Activated CD8-positive, alpha-beta memory T cell treated with anti-CD3 and anti-CD28 coated beads, Interleukin-2, amount 50 U/mL, for 24 hours (primary cell): ENCODE results near the gene RAB44.
"Not testable (repeated sequence)": the region's sequence is repeated elsewhere in the genome, so short reads cannot be mapped to it uniquely, and the experiment has no call there.

ENCODE experiments used
- DNase-seq: peaks from one replicate; pipeline ENCODE4 v3.0.0-alpha.2; 2020; ENCODE audit errors: extremely low read depth

RAB44 gene

DNA sequence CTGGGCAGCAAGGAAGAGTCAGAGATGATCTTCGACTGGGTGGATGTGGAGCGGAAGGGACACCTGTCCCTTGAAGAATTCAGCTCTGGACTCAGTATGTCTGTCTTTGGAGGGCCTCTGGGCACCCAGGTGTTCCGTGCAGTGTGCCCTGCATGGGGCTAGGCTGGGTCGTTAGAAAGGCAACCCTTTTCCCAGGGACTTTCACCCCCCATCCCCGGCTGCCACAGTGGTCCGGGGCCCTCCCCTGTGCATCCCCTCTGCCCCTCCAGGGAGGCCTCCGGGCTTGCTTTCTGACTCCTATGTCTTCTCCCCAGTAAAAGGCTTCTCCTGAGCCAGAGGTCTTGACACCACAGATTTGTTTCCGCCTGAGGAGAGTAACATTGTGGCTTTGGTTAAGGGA, 16.2 kb downstream of the RAB44 start:
- DNase-seq = no peak

DNA sequence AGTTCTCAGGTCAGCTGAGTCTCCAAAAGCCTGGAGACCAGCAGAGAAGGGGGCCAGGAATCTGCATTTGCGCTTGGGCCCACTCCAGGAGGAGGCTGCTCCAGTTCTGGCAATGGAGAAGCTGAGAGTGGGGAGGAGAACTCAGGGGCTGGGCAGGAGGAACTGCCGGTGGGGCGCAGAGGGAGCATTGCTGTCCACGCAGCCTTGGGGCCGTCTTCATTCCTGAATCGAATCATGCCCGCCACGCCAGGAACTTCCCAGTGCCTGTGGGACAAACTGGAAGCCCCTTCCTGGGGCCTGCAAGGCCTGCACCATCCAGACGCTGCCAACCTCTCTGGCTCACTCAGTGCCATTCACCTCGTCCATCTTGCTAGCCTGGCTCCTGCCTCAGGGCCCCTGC, 16.9 kb downstream of the RAB44 start:
- DNase-seq = no peak

DNA sequence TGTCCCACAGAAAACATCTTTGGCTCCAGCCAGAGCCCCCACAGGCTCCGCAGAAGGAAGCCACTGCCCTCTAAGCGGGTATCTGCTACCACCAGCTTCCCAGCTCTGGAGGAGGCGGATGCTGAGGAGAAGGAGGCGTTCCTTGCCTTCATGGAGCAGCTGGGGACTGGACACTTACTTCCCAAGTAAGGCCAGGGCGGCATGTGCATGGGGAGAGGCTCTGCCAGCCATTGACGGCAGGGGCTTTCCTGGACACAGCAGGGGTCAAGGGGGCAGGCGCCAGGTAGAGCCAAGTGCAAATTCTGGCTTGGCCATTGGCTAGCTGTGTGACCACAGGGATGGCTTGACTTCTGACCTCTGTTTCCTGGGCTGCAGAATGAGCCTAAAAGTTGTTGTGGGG, 17.8 kb downstream of the RAB44 start:
- DNase-seq = no peak

DNA sequence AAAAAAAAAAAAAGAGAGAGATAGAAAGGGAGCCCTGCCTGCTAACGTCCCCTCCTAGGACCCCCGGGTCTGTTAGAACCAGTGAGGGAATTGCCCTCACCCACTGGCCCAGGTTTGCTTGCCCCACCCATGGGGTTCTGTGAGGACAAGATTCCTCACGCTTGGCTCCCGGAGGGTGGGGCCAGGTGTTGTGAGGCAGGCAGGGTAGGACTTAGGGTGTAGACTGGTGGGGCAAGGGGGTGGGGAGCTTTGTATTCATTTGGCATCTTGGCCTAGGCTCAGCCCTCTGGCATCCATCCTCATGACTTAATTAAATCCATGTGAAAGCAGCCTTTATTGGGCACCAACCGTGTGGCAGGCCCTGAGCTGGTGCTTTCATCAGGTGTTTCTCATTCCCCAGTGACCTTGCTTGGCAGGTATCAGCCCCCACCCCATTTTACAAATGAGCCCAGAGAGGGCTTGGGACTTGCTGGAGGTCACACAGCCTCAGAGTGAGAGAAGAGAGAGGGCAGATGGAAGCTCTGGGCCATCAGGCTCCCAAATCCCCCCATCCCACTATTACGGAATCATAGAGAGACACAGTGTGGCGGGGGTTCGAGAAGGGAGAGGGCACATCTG, 19.0 kb downstream of the RAB44 start:
- no peak for DNase-seq

DNA sequence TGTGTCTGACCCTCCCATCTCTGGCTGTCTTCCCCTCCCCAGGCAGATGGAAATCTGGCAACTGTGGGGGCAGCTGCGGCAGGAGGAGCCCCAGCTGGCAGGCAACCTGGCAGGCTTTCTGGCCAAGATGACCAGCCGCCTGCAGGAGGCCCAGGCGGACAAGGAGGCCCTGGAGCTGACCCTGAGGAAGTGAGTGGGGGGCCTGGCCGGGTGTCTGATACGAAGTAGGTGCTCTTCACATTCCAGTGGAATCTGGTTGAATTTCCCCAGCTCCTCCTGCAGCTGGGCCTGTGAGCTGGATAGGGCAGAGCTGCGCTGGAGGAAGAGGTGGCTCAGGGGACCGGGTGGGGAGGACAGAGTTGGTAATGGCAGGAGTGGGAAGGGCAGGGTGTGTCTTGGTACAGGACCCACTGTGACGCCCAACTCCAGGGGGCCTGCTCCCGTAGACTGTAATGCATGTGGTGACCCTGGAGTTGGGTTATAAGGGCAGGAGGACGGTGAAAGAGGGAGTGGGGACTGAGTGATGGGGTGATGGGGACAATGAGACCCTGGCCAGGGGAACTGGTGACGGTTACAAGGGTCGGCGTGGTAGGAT, 19.7 kb downstream of the RAB44 start:
- no peak for DNase-seq

DNA sequence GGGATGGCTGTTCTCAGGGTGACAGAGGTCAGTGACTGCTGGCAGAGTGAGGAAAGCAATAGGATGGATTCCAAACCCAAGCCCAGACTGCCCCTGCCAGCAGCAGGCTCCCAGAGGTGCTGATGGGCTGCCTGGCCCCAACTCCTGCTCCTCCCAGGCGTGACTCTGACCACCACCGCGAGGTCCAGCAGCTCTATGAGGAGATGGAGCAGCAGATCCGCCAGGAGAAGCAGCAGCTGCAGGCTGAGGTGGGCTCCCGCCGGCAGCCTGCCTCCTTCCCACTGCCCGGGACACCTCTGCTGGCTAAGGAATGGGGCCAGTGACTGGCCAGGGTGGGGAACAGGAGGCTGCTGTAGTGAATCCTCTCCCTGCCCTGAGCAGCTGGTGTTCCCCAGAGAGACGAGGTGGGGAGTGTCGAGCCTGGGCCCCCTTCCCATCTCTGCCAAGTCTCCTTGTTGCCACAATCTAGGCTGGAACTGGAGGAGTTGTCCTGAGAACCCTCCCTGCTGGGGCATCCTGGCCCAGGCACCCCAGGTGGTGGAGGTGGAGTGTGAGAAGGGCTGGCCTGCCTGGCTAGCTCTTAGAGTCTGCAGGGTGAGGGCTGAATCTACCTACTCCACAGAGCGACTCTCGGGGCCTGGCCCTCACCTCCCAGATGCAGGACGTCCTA, 20.4 kb downstream of the RAB44 start:
- DNase-seq = no peak

DNA sequence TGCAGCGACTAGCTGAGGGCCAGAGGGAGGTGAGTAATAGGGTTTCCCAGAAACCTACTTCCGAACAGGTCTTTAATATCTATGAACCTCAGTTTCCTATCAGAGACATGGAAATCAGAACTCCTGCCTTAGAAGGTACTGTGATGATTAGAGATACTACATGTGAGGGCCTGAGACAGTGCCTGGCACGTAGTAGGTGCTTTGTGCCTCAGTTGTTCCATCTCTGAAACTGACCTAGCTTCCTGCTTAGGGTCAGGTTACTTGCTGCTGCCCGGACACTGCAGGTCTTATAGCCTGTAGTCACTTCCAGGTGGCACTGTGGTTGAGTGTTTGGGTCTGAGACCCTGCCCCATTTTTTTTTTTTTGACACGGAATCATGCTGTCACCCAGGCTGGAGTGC, 20.9 kb downstream of the RAB44 start:
- no peak for DNase-seq

DNA sequence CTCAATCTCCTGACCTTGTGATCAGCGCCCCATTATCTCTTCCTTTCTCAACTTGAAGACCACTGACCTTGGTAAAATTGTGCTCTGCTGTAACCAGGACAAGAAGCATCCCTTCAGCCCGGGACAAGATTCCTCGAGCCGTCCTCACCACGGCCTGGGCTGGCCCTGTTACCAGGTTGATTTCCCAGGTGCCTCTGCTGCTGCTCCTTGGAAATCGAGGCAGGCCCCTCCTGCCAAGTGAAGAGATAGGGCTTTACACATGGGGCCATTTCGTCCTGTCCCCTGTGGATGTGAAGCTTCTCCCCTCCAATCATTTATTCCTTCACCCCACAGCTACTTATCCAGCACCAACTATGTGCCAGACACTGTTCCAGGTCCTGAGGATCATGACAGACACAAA, 21.5 kb downstream of the RAB44 start:
- DNase-seq = no peak

DNA sequence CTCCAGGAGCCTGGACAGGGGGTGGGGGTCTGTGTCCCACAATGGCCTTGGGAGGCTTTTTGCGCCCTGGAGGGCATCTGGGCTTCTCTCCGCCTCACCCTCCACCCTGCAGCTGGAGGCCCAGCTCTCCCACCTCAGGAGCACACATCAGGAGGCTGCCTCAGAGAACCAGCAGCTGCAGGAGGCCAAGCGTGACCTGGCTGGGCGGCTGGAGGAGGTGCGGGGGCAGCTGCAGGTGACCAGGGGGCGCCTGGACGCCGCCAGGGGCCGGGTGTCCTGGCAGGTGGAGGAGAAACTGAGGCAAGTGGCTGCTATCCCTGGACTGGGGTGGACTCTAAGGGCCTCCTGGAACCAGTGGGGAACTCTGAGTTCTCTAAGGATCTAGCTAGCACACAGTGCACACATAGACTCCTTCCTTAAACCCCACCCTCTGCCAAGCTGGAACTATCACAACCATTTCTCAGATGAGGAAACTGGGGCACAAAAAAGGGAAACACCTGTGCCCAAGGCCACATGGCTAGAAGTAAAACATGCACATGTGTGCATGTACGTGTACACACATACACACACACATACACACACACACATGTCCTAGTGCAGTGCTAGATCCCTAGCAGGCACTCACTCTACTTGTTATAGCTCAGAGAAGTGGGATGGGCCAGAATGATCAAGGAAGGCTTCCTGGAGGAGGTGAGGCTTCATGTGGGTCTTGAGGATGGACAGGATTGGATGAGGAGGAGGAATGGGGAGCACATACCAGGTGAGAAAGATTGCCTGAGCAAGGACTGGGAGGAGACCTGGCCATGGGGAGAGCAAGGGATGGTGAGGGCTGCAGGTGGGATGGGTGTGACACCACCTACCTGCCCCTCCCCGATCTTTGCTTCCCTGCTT, 22.9 kb downstream of the RAB44 start:
- no peak for DNase-seq

DNA sequence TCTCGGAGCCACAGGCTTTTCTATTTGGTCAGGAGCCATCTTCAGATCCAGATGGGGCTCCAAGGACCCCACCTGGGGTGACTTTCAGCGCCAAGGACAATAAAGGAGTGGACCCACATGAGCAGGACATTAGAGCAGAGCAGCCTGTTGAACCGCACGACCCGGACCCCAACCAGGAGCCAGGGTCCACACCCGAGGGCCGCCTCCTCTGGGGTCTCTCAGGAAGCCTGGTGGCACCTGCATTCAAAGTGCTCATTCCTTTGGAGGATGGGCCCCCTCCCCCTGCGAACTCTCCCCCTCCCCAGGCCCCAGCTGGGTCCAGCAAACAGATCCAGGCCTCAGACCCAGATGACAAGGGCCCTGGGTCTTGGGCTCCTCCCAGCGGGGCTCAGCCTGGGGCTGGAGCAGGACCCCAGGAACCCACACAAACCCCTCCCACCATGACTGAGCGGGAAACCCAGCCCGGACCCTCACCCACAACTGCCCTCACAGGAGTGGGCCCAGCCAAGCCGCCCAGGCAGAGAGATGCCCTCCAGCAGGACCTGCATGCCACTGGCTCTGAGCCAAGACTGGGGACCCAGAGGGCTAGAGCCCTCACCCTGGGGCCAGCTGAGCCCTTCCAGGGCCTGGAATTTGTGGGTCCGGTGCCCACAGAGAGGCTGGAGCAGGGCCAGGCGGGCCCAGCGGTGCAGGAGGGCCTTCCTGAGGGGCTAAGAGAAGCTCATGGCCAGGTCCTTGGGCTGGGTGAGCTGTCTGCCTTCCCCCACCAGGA, 23.9 kb downstream of the RAB44 start:
- DNase-seq = no peak

DNA sequence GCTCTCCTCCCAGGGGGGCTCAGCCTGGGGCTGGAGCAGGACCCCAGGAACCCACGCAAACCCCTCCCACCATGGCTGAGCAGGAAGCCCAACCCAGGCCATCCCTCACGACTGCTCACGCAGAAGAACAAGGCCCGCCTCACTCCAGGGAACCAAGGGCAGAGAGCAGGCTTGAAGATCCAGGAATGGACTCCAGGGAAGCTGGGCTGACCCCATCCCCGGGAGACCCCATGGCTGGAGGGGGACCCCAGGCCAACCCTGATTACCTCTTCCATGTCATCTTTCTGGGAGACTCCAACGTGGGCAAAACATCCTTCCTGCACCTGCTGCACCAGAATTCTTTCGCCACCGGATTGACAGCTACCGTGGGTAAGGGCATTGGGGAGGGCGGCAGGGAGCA, 24.7 kb downstream of the RAB44 start:
- DNase-seq = no peak

DNA sequence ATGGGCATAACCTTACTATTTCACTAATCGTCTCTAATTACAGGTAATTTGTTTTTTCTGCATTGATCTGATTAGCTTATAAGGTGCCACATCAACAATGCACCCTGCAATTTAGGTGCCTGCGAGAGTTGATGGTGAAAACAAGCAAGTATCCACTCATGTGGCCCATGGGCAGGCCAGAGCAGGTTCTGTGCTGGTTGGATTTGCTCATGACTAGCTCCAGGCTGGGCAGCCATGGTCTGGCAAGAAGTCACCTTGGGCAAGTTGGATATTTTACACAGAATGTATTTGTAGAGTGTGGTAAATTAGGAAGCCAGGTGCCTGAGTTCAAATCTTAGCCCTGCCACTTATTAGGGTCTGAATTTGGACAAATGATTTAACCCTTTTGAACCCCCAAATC, 25.3 kb downstream of the RAB44 start:
- no peak for DNase-seq

DNA sequence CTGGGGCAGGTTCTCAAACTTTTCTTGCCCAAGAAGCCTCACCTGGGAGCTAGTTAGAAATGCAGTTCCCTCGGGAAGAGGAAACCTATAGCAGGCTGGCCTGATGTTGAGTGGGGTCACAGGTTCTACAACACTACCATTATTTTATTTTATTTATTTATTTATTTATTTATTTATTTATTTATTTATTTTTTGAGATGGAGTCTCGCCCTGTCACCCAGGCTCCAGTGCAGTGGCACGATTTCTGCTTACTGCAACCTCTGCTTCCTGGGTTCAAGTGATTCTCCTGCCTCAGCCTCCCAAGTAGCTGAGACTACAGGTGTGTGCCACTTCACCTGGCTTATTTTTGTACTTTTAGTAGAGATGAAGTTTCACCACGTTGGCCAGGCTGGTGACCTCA, 26.4 kb downstream of the RAB44 start:
- DNase-seq = not testable (repeated sequence)

DNA sequence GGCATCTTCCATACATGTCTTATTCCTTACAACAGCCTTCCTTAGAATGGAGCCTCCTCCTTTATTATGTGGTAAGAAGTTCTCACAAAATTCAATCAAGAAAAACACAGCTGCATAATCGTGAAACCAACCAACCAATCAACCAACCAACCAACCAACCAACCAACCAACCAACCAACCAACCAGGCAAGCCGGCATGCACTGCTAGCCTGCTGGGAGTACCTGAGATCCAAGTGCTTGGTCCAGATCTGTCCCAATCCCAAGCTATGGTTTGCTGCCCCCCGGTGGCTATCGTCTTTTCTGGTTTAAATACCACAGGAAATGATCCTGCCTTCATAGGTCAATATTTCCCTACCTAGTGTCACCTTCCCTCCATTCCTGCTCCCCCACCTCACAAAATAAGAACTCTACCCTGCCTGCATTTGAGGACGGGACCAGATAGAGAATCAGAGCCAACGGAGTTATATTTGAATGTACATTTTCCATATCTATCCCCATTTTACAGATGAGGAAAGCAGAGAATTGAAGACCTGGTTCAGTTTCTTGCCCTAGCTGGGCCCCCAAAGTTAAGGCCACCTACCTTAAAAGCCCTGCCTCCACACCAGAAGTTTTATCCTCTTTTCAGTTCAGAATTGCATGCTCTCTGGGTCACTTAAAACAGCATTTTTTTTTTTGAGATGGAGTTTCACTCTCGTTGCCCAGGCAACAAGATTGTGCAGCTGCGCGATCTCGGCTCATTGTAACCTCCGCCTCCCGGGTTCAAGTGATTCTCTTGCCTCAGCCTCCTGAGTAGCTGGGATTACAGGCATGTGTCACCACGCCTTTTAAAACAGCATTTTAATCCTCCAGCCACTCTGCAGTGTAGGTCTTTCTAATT, 27.1 kb downstream of the RAB44 start:
- peak; percentile 17 for DNase-seq

DNA sequence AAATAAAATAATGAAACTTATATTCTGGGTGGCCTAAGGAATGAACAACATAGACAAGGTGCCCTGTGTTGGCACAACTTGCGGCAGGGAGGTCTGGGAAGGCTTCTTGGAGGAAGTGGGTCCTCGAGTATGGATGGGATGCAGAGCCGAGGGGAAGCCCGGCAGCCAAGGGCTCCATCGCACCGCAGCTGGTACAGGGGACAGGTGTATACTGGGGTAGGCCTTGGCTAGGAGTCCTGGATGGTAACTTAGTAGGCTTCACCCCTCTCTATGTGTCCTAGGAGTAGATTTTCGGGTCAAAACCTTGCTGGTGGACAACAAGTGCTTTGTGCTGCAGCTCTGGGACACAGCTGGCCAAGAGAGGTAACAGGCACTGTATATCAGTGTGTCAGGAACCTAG, 28.0 kb downstream of the RAB44 start:
- no peak for DNase-seq

DNA sequence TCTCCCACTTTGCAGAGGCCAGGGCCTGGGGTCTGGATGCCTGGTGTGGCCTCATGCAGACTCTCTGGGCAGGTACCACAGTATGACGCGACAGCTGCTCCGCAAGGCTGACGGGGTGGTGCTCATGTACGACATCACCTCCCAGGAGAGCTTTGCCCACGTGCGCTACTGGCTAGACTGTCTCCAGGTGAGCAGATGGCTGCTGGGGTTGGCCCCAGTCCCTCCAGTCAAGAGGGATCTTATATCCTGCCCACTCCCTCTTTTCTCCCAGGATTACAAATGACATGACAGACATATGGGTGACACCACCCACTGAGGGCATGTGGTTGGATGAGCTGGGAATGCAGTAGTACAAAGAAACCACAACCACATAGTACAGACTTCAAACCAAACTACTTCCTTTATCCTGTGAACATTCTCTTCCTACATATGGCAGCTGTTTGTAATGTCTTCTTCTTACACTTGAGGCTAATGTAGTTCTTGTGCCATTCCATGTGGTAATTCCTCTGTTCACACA, 29.9 kb downstream of the RAB44 start:
- DNase-seq = no peak

DNA sequence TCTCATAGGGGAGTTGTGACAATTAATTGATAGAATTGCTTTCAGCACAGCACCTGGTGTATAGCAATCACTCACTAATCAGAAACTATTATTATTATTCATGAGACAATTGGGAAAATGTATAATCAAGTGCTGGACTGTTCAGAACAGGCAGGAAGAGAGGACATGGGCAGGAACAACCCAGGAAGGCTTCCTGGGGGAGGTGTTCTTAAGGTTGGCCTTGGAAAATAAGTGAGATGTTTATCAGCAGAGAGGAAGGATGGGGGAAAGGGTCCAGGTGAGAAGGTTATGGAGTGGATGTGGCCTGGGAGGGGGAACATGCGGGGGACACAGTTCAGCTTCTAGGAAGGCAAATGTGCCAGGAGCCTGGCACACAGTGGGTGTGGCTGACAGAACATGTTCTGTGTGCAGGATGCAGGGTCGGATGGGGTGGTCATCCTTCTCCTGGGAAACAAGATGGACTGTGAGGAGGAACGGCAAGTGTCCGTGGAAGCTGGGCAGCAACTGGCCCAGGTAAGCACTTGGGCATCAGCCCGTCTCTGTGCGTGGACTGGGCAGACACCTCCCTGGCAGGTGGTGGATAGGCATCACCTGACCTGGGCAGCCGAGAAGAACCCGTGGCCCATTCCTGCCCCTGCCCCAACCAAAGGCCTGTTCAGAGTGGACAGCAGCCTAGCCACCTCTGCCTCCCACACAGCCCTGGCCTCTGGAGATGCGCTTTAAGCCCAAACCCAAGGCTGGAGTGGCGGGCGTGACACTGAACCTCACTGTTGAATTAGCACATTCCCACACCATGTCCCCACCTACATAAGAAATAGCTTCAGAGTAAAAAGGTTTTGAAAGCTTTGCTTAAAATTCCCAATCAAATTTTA, 30.9 kb downstream of the RAB44 start:
- no peak for DNase-seq

DNA sequence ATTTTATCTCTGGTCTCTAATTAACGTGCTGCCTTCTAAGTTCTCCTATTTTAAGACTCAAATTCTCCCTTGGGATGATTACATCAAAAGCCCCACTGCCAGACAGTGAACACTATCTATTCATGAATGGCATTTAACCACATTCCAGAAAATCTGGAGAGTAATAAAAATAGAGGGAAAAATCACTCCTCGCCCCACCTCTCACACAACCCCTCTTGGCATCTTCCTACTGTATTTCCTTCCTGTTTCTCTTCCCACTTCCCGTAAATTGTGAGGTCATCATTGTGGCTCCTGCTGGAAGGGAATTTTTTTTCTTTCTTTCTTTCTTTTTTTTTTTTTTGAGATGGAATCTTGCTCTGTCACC, 31.5 kb downstream of the RAB44 start:
- DNase-seq = no peak
